OCI-LY3 (cell line): ENCODE measurements around the gene SEMA3G.

Experiments used
- H2AFZ ChIP-seq: fragments of 200-600, 300-600 bp; shearing (Covaris generic); 2 replicates; pipeline ENCODE4 v1.6.0; 2014; ENCODE audit warnings: antibody characterized with exemption, low read depth, low read length
- H3K27ac ChIP-seq: fragments of 200-600, 300-600 bp; sonication (generic); 2 replicates; pipeline ENCODE4 v1.5.1; 2014; ENCODE audit warnings: mild to moderate bottlenecking, low read length, moderate library complexity, mixed read lengths
- H3K27me3 ChIP-seq: fragments of 200-600, 300-600 bp; sonication (generic); 2 replicates; pipeline ENCODE4 v1.6.1; 2014; ENCODE audit warnings: low read depth, low read length, mixed read lengths
- H3K36me3 ChIP-seq: fragments of 200-600, 300-600 bp; sonication (generic); replicated peaks from 2 replicates; pipeline ENCODE3; 2014; ENCODE audit warnings: low read depth, low read length, mixed read lengths
- H3K4me1 ChIP-seq: fragments of 300-600, 200-600 bp; sonication (generic); 2 replicates; pipeline ENCODE4 v1.6.1; 2014; ENCODE audit warnings: low read length, mixed read lengths
- H3K4me2 ChIP-seq: fragments of 200-600, 300-600 bp; sonication (generic); 2 replicates; pipeline ENCODE4 v1.6.1; 2014; ENCODE audit warnings: low read length, mixed read lengths
- H3K4me3 ChIP-seq: fragments of 300-600, 200-600 bp; sonication (generic); 2 replicates; pipeline ENCODE4 v1.5.1; 2014; ENCODE audit warnings: antibody characterized with exemption, mild to moderate bottlenecking, low read length, moderate library complexity
- H3K79me2 ChIP-seq: fragments of 300-600, 200-600 bp; shearing (Covaris generic); 2 replicates; pipeline ENCODE4 v1.6.1; 2014; ENCODE audit warnings: mild to moderate bottlenecking, low read length, mixed read lengths
- H3K9ac ChIP-seq: fragments of 300-600, 200-600 bp; shearing (Covaris generic); 2 replicates; pipeline ENCODE4 v1.6.0; 2014; ENCODE audit warnings: mild to moderate bottlenecking, low read length, moderate library complexity
- H3K9me3 ChIP-seq: fragments of 200-600, 300-600 bp; shearing (Covaris generic); 2 replicates; pipeline ENCODE4 v1.6.1; 2014; ENCODE audit warnings: low read length, mixed read lengths; ENCODE audit not compliant: insufficient read depth
- H4K20me1 ChIP-seq: fragments of 200-600, 300-600 bp; sonication (generic); 2 replicates; pipeline ENCODE4 v1.6.1; 2016; ENCODE audit warnings: low read length, mixed read lengths; ENCODE audit not compliant: insufficient read depth
- EZH2phosphoT487 ChIP-seq: fragments of 200-600 bp; shearing (Covaris generic); IDR thresholded peaks from 2 replicates; pipeline ENCODE4 v1.6.1; 2018; ENCODE audit warnings: antibody characterized with exemption, mixed run types, low read depth
- TF ChIP-seq, protein P1 (sequence below): fragments of 200-600, 300-600 bp; sonication (generic); IDR thresholded peaks from 2 replicates; pipeline ENCODE4 v1.5.1; 2014; ENCODE audit warnings: antibody characterized with exemption, low read length, low read depth

SEMA3G gene

GRCh38 chr3:52441091-52441771 lies 3.7 kb downstream of the SEMA3G start:
- TF ChIP-seq, protein P1, sequence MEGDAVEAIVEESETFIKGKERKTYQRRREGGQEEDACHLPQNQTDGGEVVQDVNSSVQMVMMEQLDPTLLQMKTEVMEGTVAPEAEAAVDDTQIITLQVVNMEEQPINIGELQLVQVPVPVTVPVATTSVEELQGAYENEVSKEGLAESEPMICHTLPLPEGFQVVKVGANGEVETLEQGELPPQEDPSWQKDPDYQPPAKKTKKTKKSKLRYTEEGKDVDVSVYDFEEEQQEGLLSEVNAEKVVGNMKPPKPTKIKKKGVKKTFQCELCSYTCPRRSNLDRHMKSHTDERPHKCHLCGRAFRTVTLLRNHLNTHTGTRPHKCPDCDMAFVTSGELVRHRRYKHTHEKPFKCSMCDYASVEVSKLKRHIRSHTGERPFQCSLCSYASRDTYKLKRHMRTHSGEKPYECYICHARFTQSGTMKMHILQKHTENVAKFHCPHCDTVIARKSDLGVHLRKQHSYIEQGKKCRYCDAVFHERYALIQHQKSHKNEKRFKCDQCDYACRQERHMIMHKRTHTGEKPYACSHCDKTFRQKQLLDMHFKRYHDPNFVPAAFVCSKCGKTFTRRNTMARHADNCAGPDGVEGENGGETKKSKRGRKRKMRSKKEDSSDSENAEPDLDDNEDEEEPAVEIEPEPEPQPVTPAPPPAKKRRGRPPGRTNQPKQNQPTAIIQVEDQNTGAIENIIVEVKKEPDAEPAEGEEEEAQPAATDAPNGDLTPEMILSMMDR, result no peak
- TF ChIP-seq EZH2phosphoT487, result no peak
- no peaks in the 10 kb centered on the region for H3K9me3 ChIP-seq
- H3K27me3 ChIP-seq, result no peaks in the 10 kb centered on the region
- H2AFZ ChIP-seq, result no peak overlapping the region
- no peak overlapping the region for H3K27ac ChIP-seq
- no peak overlapping the region for H3K4me3 ChIP-seq
- no peaks in the 10 kb centered on the region for H4K20me1 ChIP-seq
- no peak overlapping the region for H3K9ac ChIP-seq
- H3K4me1 ChIP-seq, result peaks cover 18% of the 10 kb centered on the region
- H3K79me2 ChIP-seq, result no peaks in the 10 kb centered on the region
- no peaks in the 10 kb centered on the region for H3K36me3 ChIP-seq
- no peak overlapping the region for H3K4me2 ChIP-seq

- no peak overlapping the region for H3K9ac ChIP-seq
- no peak overlapping the region for H2AFZ ChIP-seq
- TF ChIP-seq, protein P1, result no peak
- no peak for TF ChIP-seq EZH2phosphoT487
- H3K4me1 ChIP-seq, result peaks cover 13% of the 10 kb centered on the region
- no peak overlapping the region for H3K4me3 ChIP-seq
- H3K4me2 ChIP-seq, result no peak overlapping the region
- no peak overlapping the region for H3K27ac ChIP-seq
- no peaks in the 10 kb centered on the region for H3K36me3 ChIP-seq
- H4K20me1 ChIP-seq, result no peaks in the 10 kb centered on the region
- no peaks in the 10 kb centered on the region for H3K9me3 ChIP-seq
- no peaks in the 10 kb centered on the region for H3K27me3 ChIP-seq
- H3K79me2 ChIP-seq, result no peaks in the 10 kb centered on the region
Measured at GRCh38 chr3:52440671-52441070, 4.2 kb downstream of the SEMA3G start.

DNA sequence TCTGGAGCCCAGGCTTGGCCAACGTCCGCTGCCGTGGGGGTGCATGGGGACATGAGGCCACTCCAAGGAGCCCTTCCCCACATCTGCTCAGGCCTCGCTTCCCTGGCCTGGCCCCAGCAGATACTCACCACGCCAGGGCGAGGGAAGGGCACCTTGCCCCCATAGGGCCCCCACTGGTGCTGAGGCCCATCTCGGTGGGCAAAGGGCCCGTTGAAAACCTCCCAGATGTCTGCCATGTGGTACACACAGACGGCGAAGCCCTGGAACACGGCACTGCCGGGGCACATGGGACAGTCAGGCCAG lies 4.7 kb downstream of the SEMA3G start:
- no peaks in the 10 kb centered on the region for H4K20me1 ChIP-seq
- no peaks in the 10 kb centered on the region for H3K27me3 ChIP-seq
- no peak for TF ChIP-seq EZH2phosphoT487
- TF ChIP-seq, protein P1, result no peak
- H3K27ac ChIP-seq, result no peak overlapping the region
- no peak overlapping the region for H3K9ac ChIP-seq
- H3K9me3 ChIP-seq, result no peaks in the 10 kb centered on the region
- no peaks in the 10 kb centered on the region for H3K79me2 ChIP-seq
- no peaks in the 10 kb centered on the region for H3K36me3 ChIP-seq
- H3K4me3 ChIP-seq, result no peak overlapping the region
- no peak overlapping the region for H2AFZ ChIP-seq
- no peak overlapping the region for H3K4me2 ChIP-seq
- H3K4me1 ChIP-seq, result peaks cover 8% of the 10 kb centered on the region

GRCh38 chr3:52439426-52440248 lies 5.3 kb downstream of the SEMA3G start:
- Histone ChIP-seq H3K4me1 (0 out of 2 replicates have a peak, but pooled peaks cover 4% of the 10 kb centered on the region), H3K4me3 (no peak overlapping the region), H3K9me3 (no peaks in the 10 kb centered on the region), H3K9ac (no peak overlapping the region), H4K20me1 (no peaks in the 10 kb centered on the region), H3K36me3 (no peaks in the 10 kb centered on the region), H3K27ac (no peak overlapping the region), H3K4me2 (no peak overlapping the region), H2AFZ (no peak overlapping the region), H3K79me2 (no peaks in the 10 kb centered on the region), H3K27me3 (no peaks in the 10 kb centered on the region; the same call in 1 of the 2 replicates)
- TF ChIP-seq, protein P1, result no peak
- TF ChIP-seq EZH2phosphoT487, result no peak
